Activated naive CD4-positive, alpha-beta T cell treated with anti-CD3 and anti-CD28 coated beads for 36 hours (primary cell): ENCODE results near the gene SEPTIN2. TPM values are rescaled to one million over a fixed set of nuclear protein-coding genes. Genes with fewer than 3 reads are reported as not detected.

Experiments used
- CTCF ChIA-PET: fragments of 350-600 bp; sonication (Branson Sonifier 250); formaldehyde crosslinking; loops from one replicate; lab custom pipeline; 2021; ENCODE audit warnings: antibody characterized with exemption; lab: Charles Lee
- DNase-seq: peaks from one replicate; pipeline ENCODE4 v3.0.0-alpha.2; 2020
- H3K27ac Mint-ChIP-seq: one replicate; pipeline ENCODE4 v1.8.0; 2021; ENCODE audit warnings: mild to moderate bottlenecking, mixed read lengths
- H3K27me3 Mint-ChIP-seq: one replicate; pipeline ENCODE4 v1.8.0; 2021; ENCODE audit warnings: low read depth, mixed read lengths
- H3K36me3 Mint-ChIP-seq: one replicate; pipeline ENCODE4 v1.8.0; 2021; ENCODE audit warnings: low read depth, mixed read lengths
- H3K4me1 Mint-ChIP-seq: one replicate; pipeline ENCODE4 v1.8.0; 2021; ENCODE audit warnings: low read depth, mixed read lengths
- H3K4me3 Mint-ChIP-seq: one replicate; pipeline ENCODE4 v1.8.0; 2021; ENCODE audit warnings: mild to moderate bottlenecking, moderate library complexity, mixed read lengths
- H3K9me3 Mint-ChIP-seq: one replicate; pipeline ENCODE4 v1.8.0; 2021; ENCODE audit warnings: mixed read lengths
- intact Hi-C: fragments of 100-400 bp; cut with micrococcal nuclease; formaldehyde crosslinking; loops from one replicate; pipeline ENCODE4 v1.15.1; 2023
- total RNA-seq, 2 experiments: library from RNA; stranded (reverse); gene quantifications; one replicate each; pipeline ENCODE4 v1.2.3, GENCODE V29; 2021

SEPTIN2 gene
- total RNA-seq, 2 experiments from 2014 or later, result 216 to 227 TPM

GRCh38 chr2:241321033-241321432 lies 5.3 kb downstream of the SEPTIN2 start:
- H3K27me3 Mint-ChIP-seq, result no peaks in the 10 kb centered on the region
- intact Hi-C loops, result no loop called here
- CTCF ChIA-PET, result no interaction called here
- peaks cover 73% of the 10 kb centered on the region for H3K4me1 Mint-ChIP-seq
- no peak for DNase-seq
- no peaks in the 10 kb centered on the region for H3K9me3 Mint-ChIP-seq
- H3K4me3 Mint-ChIP-seq, result no peak overlapping the region
- peaks cover 53% of the 10 kb centered on the region for H3K36me3 Mint-ChIP-seq
- H3K27ac Mint-ChIP-seq, result no peak overlapping the region

- no peak overlapping the region for H3K4me3 Mint-ChIP-seq
- intact Hi-C loops, result no loop called here
- no peaks in the 10 kb centered on the region for H3K27me3 Mint-ChIP-seq
- no peaks in the 10 kb centered on the region for H3K9me3 Mint-ChIP-seq
- peaks cover 48% of the 10 kb centered on the region for H3K36me3 Mint-ChIP-seq
- DNase-seq, result no peak
- CTCF ChIA-PET, result no interaction called here
- peaks cover 73% of the 10 kb centered on the region for H3K4me1 Mint-ChIP-seq
- H3K27ac Mint-ChIP-seq, result peak overlapping the region; percentile 6
Observed at GRCh38 chr2:241321886-241322285, 6.2 kb downstream of the SEPTIN2 start.

- peaks cover 47% of the 10 kb centered on the region for H3K36me3 Mint-ChIP-seq
- intact Hi-C loops, result no loop called here
- H3K9me3 Mint-ChIP-seq, result no peaks in the 10 kb centered on the region
- CTCF ChIA-PET, result no interaction called here
- no peak for DNase-seq
- peaks cover 55% of the 10 kb centered on the region for H3K4me1 Mint-ChIP-seq
- H3K4me3 Mint-ChIP-seq, result no peak overlapping the region
- H3K27me3 Mint-ChIP-seq, result no peaks in the 10 kb centered on the region
- H3K27ac Mint-ChIP-seq, result no peak overlapping the region
Observed at GRCh38 chr2:241323778-241324177, 8.1 kb downstream of the SEPTIN2 start.

GRCh38 chr2:241324775-241325174 lies 9.1 kb downstream of the SEPTIN2 start:
- H3K27ac Mint-ChIP-seq, result no peak overlapping the region
- CTCF ChIA-PET, result no interaction called here
- peaks cover 50% of the 10 kb centered on the region for H3K36me3 Mint-ChIP-seq
- intact Hi-C loops, result no loop called here
- H3K4me3 Mint-ChIP-seq, result no peak overlapping the region
- H3K27me3 Mint-ChIP-seq, result no peaks in the 10 kb centered on the region
- H3K4me1 Mint-ChIP-seq, result peaks cover 45% of the 10 kb centered on the region
- H3K9me3 Mint-ChIP-seq, result no peaks in the 10 kb centered on the region
- DNase-seq, result no peak

- intact Hi-C loops, result no loop called here
Observed at GRCh38 chr2:241325257-241325656, 9.5 kb downstream of the SEPTIN2 start.

GRCh38 chr2:241329669-241330615 lies 14.2 kb downstream of the SEPTIN2 start:
- intact Hi-C loops, result no loop called here
- DNase-seq, result no peak
- H3K36me3 Mint-ChIP-seq, result peaks cover 36% of the 10 kb centered on the region
- H3K9me3 Mint-ChIP-seq, result no peaks in the 10 kb centered on the region
- H3K27ac Mint-ChIP-seq, result no peak overlapping the region
- H3K27me3 Mint-ChIP-seq, result no peaks in the 10 kb centered on the region
- CTCF ChIA-PET, result no interaction called here
- no peak overlapping the region for H3K4me3 Mint-ChIP-seq
- peaks cover 26% of the 10 kb centered on the region for H3K4me1 Mint-ChIP-seq

More at GRCh38 chr2:241325257-241325656, 9.5 kb downstream of the SEPTIN2 start:
- Mint-ChIP-seq H3K27me3 (no peaks in the 10 kb centered on the region), H3K36me3 (peaks cover 48% of the 10 kb centered on the region), H3K4me1 (peaks cover 43% of the 10 kb centered on the region), H3K27ac (peak overlapping the region; percentile 5), H3K9me3 (no peaks in the 10 kb centered on the region), H3K4me3 (no peak overlapping the region)
- CTCF ChIA-PET, result no interaction called here
- DNase-seq, result no peak

- Mint-ChIP-seq H3K4me1 (peaks cover 30% of the 10 kb centered on the region), H3K27me3 (no peaks in the 10 kb centered on the region), H3K27ac (no peak overlapping the region), H3K9me3 (no peaks in the 10 kb centered on the region), H3K36me3 (peaks cover 34% of the 10 kb centered on the region), H3K4me3 (no peak overlapping the region)
- DNase-seq, result no peak
- CTCF ChIA-PET, result no interaction called here
- intact Hi-C loops, result no loop called here
Observed at GRCh38 chr2:241330616-241330981, 14.9 kb downstream of the SEPTIN2 start.

GRCh38 chr2:241334813-241335212 lies 19.1 kb downstream of the SEPTIN2 start:
- CTCF ChIA-PET, result no interaction called here
- H3K36me3 Mint-ChIP-seq, result peaks cover 25% of the 10 kb centered on the region
- intact Hi-C loops, result no loop called here
- H3K27me3 Mint-ChIP-seq, result no peaks in the 10 kb centered on the region
- H3K4me1 Mint-ChIP-seq, result peaks cover 50% of the 10 kb centered on the region
- no peak overlapping the region for H3K27ac Mint-ChIP-seq
- no peak for DNase-seq
- H3K4me3 Mint-ChIP-seq, result no peak overlapping the region
- no peaks in the 10 kb centered on the region for H3K9me3 Mint-ChIP-seq

GRCh38 chr2:241339839-241340630 lies 24.3 kb downstream of the SEPTIN2 start:
- Mint-ChIP-seq H3K4me3 (no peak overlapping the region), H3K27ac (peak overlapping the region; percentile 80)

GRCh38 chr2:241340631-241341163 lies 25.0 kb downstream of the SEPTIN2 start:
- DNase-seq, result peak; percentile 55
- H3K4me3 Mint-ChIP-seq, result no peak overlapping the region
- H3K27me3 Mint-ChIP-seq, result no peaks in the 10 kb centered on the region
- H3K4me1 Mint-ChIP-seq, result peaks cover 38% of the 10 kb centered on the region
- CTCF ChIA-PET, result no interaction called here
- H3K9me3 Mint-ChIP-seq, result no peaks in the 10 kb centered on the region
- H3K27ac Mint-ChIP-seq, result peak overlapping the region; percentile 80
- intact Hi-C loops, result no loop called here
- H3K36me3 Mint-ChIP-seq, result peaks cover 49% of the 10 kb centered on the region

More at GRCh38 chr2:241339839-241340630, 24.3 kb downstream of the SEPTIN2 start:
- Mint-ChIP-seq H3K4me1 (peaks cover 44% of the 10 kb centered on the region), H3K36me3 (peaks cover 48% of the 10 kb centered on the region), H3K9me3 (no peaks in the 10 kb centered on the region), H3K27me3 (no peaks in the 10 kb centered on the region)
- no peak for DNase-seq
- CTCF ChIA-PET, result interaction anchor here (0.6 kb wide), 1 partner anchor 49 kb away, joined by 4 read pairs; no protein-coding TSS in a partner anchor
- intact Hi-C loops, result no loop called here

GRCh38 chr2:241344925-241345651 lies 29.4 kb downstream of the SEPTIN2 start:
- Mint-ChIP-seq H3K4me3 (no peak overlapping the region), H3K4me1 (peaks cover 16% of the 10 kb centered on the region), H3K9me3 (no peaks in the 10 kb centered on the region), H3K36me3 (peaks cover 50% of the 10 kb centered on the region), H3K27ac (no peak overlapping the region), H3K27me3 (no peaks in the 10 kb centered on the region)
- DNase-seq, result no peak
- intact Hi-C loops, result no loop called here
- CTCF ChIA-PET, result interaction anchor here (0.6 kb wide), 1 partner anchor 30 kb away, joined by 5 read pairs; no protein-coding TSS in a partner anchor

GRCh38 chr2:241349941-241350340 lies 34.2 kb downstream of the SEPTIN2 start:
- DNase-seq, result no peak
- Mint-ChIP-seq H3K4me1 (peaks cover 8% of the 10 kb centered on the region), H3K9me3 (no peaks in the 10 kb centered on the region), H3K4me3 (no peak overlapping the region), H3K27ac (no peak overlapping the region), H3K36me3 (peaks cover 43% of the 10 kb centered on the region), H3K27me3 (no peaks in the 10 kb centered on the region)
- intact Hi-C loops, result no loop called here
- CTCF ChIA-PET, result no interaction called here
